K562 (cell line): Measurements from ENCODE around the gene CSNK1A1. TPM values are rescaled to one million over a fixed set of nuclear protein-coding genes. Genes with fewer than 3 reads are reported as not detected.
A peak's percentile ranks its signal among the peaks of the same experiment; 100 is the strongest.

Experiments
- ASH1L ChIP-seq: fragments of 450-650 bp; IDR thresholded peaks from 2 replicates; pipeline ENCODE4 v1.6.1; 2018; ENCODE audit warnings: borderline replicate concordance, mild to moderate bottlenecking, low read depth; ENCODE audit not compliant: partially characterized antibody
- CBFA2T2 ChIP-seq: fragments of 450-650 bp; conservative IDR thresholded peaks from 2 replicates; pipeline ENCODE4 v1.6.1; 2017; ENCODE audit warnings: mild to moderate bottlenecking
- FUS ChIP-seq: fragments of 200-400 bp; formaldehyde crosslinking; optimal IDR thresholded peaks from 2 replicates; pipeline ENCODE3; 2017; ENCODE audit warnings: low read depth, low read length
- JUND ChIP-seq, 2 experiments: IDR thresholded peaks; 2 replicates in 1 of 2; 3 replicates in 1 of 2; pipeline ENCODE4 v1.6.1; 2011; ENCODE audit warnings: borderline replicate concordance in 2 of 2, low read depth in 2 of 2, low read length in 2 of 2, improper control_type of control experiment in 1 of 2, missing biosample characterization in 1 of 2, missing genetic modification characterization in 1 of 2, missing genetic modification reagents in 1 of 2
- NCOR1 ChIP-seq: fragments of 450-650 bp; IDR thresholded peaks from 2 replicates; pipeline ENCODE4 v1.6.1; 2016; ENCODE audit warnings: mild to moderate bottlenecking, moderate library complexity
- NR4A1 ChIP-seq, 2 experiments: fragments of 250-450 bp in 1 of 2; fragments of 450-650 bp in 1 of 2; sonication (Bioruptor Pico) in 1 of 2; IDR thresholded peaks; 2 replicates each; pipeline versions ENCODE4 v1.4.0 to v1.6.1; 2016 to 2020; ENCODE audit warnings: mild to moderate bottlenecking in 2 of 2, missing compliant biosample characterization in 1 of 2, missing genetic modification characterization in 1 of 2, moderate library complexity in 1 of 2
- PRPF4 ChIP-seq: fragments of 200-400 bp; formaldehyde crosslinking; IDR thresholded peaks from one replicate; pipeline ENCODE4 v1.6.1; 2017; ENCODE audit warnings: low read length, low read depth, mild to moderate bottlenecking; ENCODE audit not compliant: insufficient read depth, poor library complexity, severe bottlenecking
- SP1 ChIP-seq: sonication (generic); formaldehyde crosslinking; IDR thresholded peaks from 2 replicates; pipeline ENCODE4 v1.8.1; 2022; ENCODE audit warnings: mild to moderate bottlenecking, missing genetic modification reagents
- SRSF7 ChIP-seq: fragments of 200-400 bp; formaldehyde crosslinking; optimal IDR thresholded peaks from 2 replicates; pipeline ENCODE3; 2017; ENCODE audit warnings: mild to moderate bottlenecking, low read depth, low read length
- TGIF2 ChIP-seq: sonication (generic); formaldehyde crosslinking; IDR thresholded peaks from 2 replicates; pipeline ENCODE4 v1.8.1; 2022; ENCODE audit warnings: mild to moderate bottlenecking, missing genetic modification reagents, moderate library complexity
- YY1 ChIP-seq, 3 experiments: IDR thresholded peaks; 2 replicates each; pipeline ENCODE4 v1.6.1; 2011; ENCODE audit warnings: low read length in 2 of 3, mild to moderate bottlenecking in 2 of 3, moderate library complexity in 2 of 3, borderline replicate concordance in 1 of 3, control low read depth in 1 of 3, low read depth in 1 of 3; ENCODE audit not compliant: insufficient read depth in 3 of 3, insufficient replicate concordance in 2 of 3, control insufficient read depth in 1 of 3, insufficient read length in 1 of 3; ENCODE audit errors: extremely low read depth in 1 of 3
- ZNF143 ChIP-seq: sonication (generic); formaldehyde crosslinking; IDR thresholded peaks from 2 replicates; pipeline ENCODE4 v1.9.0; 2022; ENCODE audit warnings: mild to moderate bottlenecking, missing genetic modification reagents
- ZNF3 ChIP-seq: fragments of 250-450 bp; sonication (Bioruptor Pico); IDR thresholded peaks from 2 replicates; pipeline ENCODE4 v1.5.0; 2021; ENCODE audit warnings: mild to moderate bottlenecking, moderate library complexity
- ZNF316 ChIP-seq: fragments of 450-650 bp; IDR thresholded peaks from 2 replicates; pipeline ENCODE4 v1.6.1; 2016
- ZNF77 ChIP-seq: fragments of 250-450 bp; sonication (Bioruptor Pico); IDR thresholded peaks from 2 replicates; pipeline ENCODE4 v1.5.0; 2020
- ZSCAN32 ChIP-seq: fragments of 450-650 bp; formaldehyde crosslinking; IDR thresholded peaks from 2 replicates; pipeline ENCODE4 v1.4.0; 2020; ENCODE audit warnings: mild to moderate bottlenecking, moderate library complexity
- polyA plus RNA-seq, 8 experiments: library from polyadenylated mRNA; depleted of rRNA in 4 of 8; stranded (reverse) in 5 of 8; unstranded in 3 of 8; fragments of >200 nt; fragmentation: Nextera tagmentation in 2 of 8; fragmentation: Illumina TruSeq in 1 of 8; extraction: Ambion mirVana in 2 of 8; extraction: Trizol in 1 of 8; gene quantifications; 2 replicates each; pipeline versions ENCODE4 v1.2.1 to v1.2.3, GENCODE V29; 2011 to 2014; ENCODE audit warnings: inconsistent platforms in 1 of 8, missing spikeins in 1 of 8
- total RNA-seq, 7 experiments: library from RNA; depleted of rRNA in 6 of 7; stranded (reverse); fragments of >200 nt in 6 of 7; fragmentation: Illumina TruSeq in 2 of 7; extraction: Trizol in 2 of 7; gene quantifications; 2 replicates each; pipeline versions ENCODE4 v1.2.1 to v1.2.3, GENCODE V29; 2011 to 2021; ENCODE audit warnings: low replicate concordance in 1 of 7
- TF ChIP-seq, protein P1 (sequence below): sonication (generic); formaldehyde crosslinking; IDR thresholded peaks from 2 replicates; pipeline ENCODE4 v1.8.1; 2022; ENCODE audit warnings: missing genetic modification reagents
- TF ChIP-seq, protein P2 (sequence below): fragments of 450-650 bp; conservative IDR thresholded peaks from 2 replicates; pipeline ENCODE4 v1.6.1; 2016; ENCODE audit warnings: missing genetic modification characterization, low read depth, mild to moderate bottlenecking, control low read depth, missing compliant biosample characterization
- TF ChIP-seq, protein P3 (sequence below): fragments of 250-450 bp; sonication (Bioruptor Pico); IDR thresholded peaks from 2 replicates; pipeline ENCODE4 v1.8.0; 2022; ENCODE audit warnings: inconsistent platforms
- TF ChIP-seq, protein P4 (sequence below): fragments of 200-800 bp; sonication (Bioruptor generic); IDR thresholded peaks from 2 replicates; pipeline ENCODE4 v1.6.1; 2017; ENCODE audit warnings: missing genetic modification characterization, missing compliant biosample characterization

The CSNK1A1 gene
- total and polyA plus RNA-seq, 9 of the 15 experiments (the other 6 are each of a cell fraction or from before 2014, with no cell fraction given): 49.1 to 196 (median 154) TPM

DNA sequence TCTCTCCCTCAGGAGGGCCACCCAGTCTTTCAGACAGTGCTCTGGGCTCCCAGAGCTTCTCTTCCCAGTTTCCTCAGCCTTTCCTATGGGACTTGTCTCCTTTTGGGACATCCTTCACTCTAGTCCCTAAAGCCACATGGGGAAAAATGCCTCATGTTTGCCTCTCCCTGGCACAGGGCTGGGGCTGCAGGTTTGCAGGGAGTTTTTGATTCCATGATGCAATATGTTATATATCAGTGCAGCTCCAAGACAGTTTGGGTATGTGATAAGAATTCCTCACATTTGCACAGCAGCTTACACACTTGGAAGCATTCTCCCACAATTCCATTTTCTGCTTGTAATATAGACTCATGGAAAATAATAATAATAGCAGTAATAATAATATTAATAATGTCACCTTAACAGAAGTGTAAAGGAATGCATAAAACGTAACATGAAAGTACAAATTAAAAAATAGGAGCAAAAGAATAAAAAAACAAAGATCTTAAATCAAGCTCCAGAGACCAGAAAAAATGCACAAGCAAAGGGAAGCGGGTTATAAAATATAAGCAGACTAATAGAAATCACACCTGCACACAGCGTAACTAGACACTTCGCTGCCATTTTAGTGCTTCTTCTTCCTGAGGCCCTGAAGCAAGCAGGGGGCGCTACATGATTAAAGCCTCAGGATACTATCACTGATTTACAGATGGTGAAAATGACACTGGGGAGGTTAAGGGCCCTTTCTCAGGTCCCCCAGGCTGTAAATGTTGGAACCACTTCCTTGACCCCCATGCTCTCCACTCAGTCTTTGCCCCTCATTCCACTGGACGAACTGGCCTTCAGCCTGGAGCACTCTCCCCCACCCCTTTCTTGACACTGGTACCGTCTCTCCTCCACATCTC, 102.2 kb downstream of the CSNK1A1 start (continued):
- TF ChIP-seq ASH1L (no peak), YY1 (IDR thresholded peaks at IDR 0.05; ENCODE audit: borderline replicate concordance in 1 of 3, control insufficient read depth in 1 of 3, extremely low read depth in 1 of 3, insufficient read depth in 3 of 3, insufficient read length in 1 of 3, insufficient replicate concordance in 2 of 3, low read depth in 1 of 3, low read length in 2 of 3) (peak in 2 of 3 experiments; percentile 27 to 86), SRSF7 (no peak), PRPF4 (no peak), ZNF316 (no peak), ZNF3 (CRISPR knock-in tag) (no peak), NCOR1 (no peak), SP1 (CRISPR knock-in tag) (no peak), JUND (IDR thresholded peaks at IDR 0.05; ENCODE audit: borderline replicate concordance, low read depth, low read length) (peak; percentile 55; the same call in 1 of the 2 replicates), JUND (tag; IDR thresholded peaks at IDR 0.05; ENCODE audit: borderline replicate concordance, low read depth, low read length) (no peak), CBFA2T2 (peak; percentile 39; the same call in 1 of the 2 replicates), TGIF2 (CRISPR knock-in tag) (no peak), ZSCAN32 (no peak), FUS (no peak), ZNF77 (CRISPR knock-in tag) (no peak), ZNF143 (CRISPR knock-in tag) (no peak), NR4A1 (CRISPR knock-in tag; IDR thresholded peaks at IDR 0.05) (no peak), NR4A1 (tag; IDR thresholded peaks at IDR 0.05) (no peak)
- TF ChIP-seq, protein P1, sequence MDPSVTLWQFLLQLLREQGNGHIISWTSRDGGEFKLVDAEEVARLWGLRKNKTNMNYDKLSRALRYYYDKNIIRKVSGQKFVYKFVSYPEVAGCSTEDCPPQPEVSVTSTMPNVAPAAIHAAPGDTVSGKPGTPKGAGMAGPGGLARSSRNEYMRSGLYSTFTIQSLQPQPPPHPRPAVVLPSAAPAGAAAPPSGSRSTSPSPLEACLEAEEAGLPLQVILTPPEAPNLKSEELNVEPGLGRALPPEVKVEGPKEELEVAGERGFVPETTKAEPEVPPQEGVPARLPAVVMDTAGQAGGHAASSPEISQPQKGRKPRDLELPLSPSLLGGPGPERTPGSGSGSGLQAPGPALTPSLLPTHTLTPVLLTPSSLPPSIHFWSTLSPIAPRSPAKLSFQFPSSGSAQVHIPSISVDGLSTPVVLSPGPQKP (CRISPR knock-in tag): no peak
- TF ChIP-seq, protein P2, sequence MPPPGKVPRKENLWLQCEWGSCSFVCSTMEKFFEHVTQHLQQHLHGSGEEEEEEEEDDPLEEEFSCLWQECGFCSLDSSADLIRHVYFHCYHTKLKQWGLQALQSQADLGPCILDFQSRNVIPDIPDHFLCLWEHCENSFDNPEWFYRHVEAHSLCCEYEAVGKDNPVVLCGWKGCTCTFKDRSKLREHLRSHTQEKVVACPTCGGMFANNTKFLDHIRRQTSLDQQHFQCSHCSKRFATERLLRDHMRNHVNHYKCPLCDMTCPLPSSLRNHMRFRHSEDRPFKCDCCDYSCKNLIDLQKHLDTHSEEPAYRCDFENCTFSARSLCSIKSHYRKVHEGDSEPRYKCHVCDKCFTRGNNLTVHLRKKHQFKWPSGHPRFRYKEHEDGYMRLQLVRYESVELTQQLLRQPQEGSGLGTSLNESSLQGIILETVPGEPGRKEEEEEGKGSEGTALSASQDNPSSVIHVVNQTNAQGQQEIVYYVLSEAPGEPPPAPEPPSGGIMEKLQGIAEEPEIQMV (tag): no peak
- TF ChIP-seq, protein P3, sequence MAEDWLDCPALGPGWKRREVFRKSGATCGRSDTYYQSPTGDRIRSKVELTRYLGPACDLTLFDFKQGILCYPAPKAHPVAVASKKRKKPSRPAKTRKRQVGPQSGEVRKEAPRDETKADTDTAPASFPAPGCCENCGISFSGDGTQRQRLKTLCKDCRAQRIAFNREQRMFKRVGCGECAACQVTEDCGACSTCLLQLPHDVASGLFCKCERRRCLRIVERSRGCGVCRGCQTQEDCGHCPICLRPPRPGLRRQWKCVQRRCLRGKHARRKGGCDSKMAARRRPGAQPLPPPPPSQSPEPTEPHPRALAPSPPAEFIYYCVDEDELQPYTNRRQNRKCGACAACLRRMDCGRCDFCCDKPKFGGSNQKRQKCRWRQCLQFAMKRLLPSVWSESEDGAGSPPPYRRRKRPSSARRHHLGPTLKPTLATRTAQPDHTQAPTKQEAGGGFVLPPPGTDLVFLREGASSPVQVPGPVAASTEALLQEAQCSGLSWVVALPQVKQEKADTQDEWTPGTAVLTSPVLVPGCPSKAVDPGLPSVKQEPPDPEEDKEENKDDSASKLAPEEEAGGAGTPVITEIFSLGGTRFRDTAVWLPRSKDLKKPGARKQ (CRISPR knock-in tag): no peak
- TF ChIP-seq, protein P4, sequence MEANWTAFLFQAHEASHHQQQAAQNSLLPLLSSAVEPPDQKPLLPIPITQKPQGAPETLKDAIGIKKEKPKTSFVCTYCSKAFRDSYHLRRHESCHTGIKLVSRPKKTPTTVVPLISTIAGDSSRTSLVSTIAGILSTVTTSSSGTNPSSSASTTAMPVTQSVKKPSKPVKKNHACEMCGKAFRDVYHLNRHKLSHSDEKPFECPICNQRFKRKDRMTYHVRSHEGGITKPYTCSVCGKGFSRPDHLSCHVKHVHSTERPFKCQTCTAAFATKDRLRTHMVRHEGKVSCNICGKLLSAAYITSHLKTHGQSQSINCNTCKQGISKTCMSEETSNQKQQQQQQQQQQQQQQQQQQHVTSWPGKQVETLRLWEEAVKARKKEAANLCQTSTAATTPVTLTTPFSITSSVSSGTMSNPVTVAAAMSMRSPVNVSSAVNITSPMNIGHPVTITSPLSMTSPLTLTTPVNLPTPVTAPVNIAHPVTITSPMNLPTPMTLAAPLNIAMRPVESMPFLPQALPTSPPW (CRISPR knock-in tag): no peak
